Natural killer cell treated with Interleukin-12 subunit alpha and Interleukin-12 subunit beta and Interleukin-15 and Interleukin-18, amount 100 ng/mL, for 72 hours (primary cell): ENCODE data around the gene OXSR1. TPM values are rescaled to one million over a fixed set of nuclear protein-coding genes. Genes with fewer than 3 reads are reported as not detected.
A peak's percentile ranks its signal among the peaks of the same experiment; 100 is the strongest.

Experiments
- ATAC-seq, 2 donors: fragments of 150-1000 bp; cut with Tn5 transposase in 1 of 2; sonication (Bioruptor Pico), chemical (Tn5 transposase) in 1 of 2; 2 replicates each; pipeline ENCODE4 v1.10.0; 2021
- DNase-seq: peaks from one replicate; pipeline ENCODE4 v3.0.0; 2022; ENCODE audit warnings: low spot score
- H3K27ac Mint-ChIP-seq, 2 donors: 1 replicate in 1 of 2; 2 replicates in 1 of 2; pipeline ENCODE4 v1.8.0; 2022; ENCODE audit warnings: mixed read lengths in 2 of 2, mild to moderate bottlenecking in 1 of 2, moderate library complexity in 1 of 2
- H3K27me3 Mint-ChIP-seq, 2 donors: 1 replicate in 1 of 2; 2 replicates in 1 of 2; pipeline ENCODE4 v1.8.0; 2022; ENCODE audit warnings: mixed read lengths in 2 of 2
- H3K36me3 Mint-ChIP-seq: one replicate; pipeline ENCODE4 v1.8.0; 2022; ENCODE audit warnings: mixed read lengths
- H3K4me1 Mint-ChIP-seq, 2 donors: 1 replicate in 1 of 2; 2 replicates in 1 of 2; pipeline ENCODE4 v1.8.0; 2022; ENCODE audit warnings: low read depth in 2 of 2, mixed read lengths in 2 of 2, mild to moderate bottlenecking in 1 of 2
- H3K4me3 Mint-ChIP-seq: one replicate; pipeline ENCODE4 v1.8.0; 2022; ENCODE audit warnings: mixed read lengths
- H3K9me3 Mint-ChIP-seq: 2 replicates; pipeline ENCODE4 v1.8.0; 2022; ENCODE audit warnings: mixed read lengths
- total RNA-seq, 2 donors: library from RNA; stranded (reverse); gene quantifications; one replicate each; pipeline ENCODE4 v1.2.3, GENCODE V29; 2022

Gene OXSR1
- total RNA-seq, 2 donors from 2014 or later, result 59.9 to 66.8 TPM

DNA sequence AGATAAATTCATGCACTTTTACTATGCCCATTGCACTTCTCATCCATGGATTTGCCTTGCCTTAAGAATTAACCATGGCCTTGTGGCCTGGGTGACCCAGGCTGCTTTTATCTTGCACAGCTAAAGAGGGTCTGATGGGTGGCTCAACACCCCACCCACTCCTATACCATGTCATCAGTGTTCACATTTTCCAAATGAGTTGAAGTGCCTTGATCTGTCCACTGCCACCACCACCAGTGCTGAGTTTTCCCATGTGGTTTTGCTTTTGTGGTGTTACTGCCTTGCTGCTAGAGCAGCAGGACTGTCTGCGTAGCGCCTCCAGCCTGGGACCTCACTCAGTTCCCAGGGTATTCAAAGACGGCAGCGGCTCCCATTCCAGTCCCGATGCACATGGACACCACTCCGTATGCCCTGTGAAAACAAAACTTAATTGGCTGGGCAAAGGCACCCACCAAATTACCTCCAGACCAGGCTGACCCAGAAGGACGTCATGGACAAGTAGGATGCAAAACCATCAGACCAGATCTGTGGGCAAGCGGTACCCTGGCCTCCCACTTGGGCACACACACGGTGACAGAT, 42.5 kb upstream of the OXSR1 start:
- no peak overlapping the region for H3K27ac Mint-ChIP-seq
- DNase-seq (no peak), ATAC-seq (no peak)
- peaks cover 0 to 12% of the 10 kb centered on the region in 2 donors for H3K4me1 Mint-ChIP-seq
- H3K27me3 Mint-ChIP-seq, result no peaks in the 10 kb centered on the region
- H3K36me3 Mint-ChIP-seq, result no peaks in the 10 kb centered on the region
- H3K9me3 Mint-ChIP-seq, result no peaks in the 10 kb centered on the region
- H3K4me3 Mint-ChIP-seq, result no peak overlapping the region

DNA sequence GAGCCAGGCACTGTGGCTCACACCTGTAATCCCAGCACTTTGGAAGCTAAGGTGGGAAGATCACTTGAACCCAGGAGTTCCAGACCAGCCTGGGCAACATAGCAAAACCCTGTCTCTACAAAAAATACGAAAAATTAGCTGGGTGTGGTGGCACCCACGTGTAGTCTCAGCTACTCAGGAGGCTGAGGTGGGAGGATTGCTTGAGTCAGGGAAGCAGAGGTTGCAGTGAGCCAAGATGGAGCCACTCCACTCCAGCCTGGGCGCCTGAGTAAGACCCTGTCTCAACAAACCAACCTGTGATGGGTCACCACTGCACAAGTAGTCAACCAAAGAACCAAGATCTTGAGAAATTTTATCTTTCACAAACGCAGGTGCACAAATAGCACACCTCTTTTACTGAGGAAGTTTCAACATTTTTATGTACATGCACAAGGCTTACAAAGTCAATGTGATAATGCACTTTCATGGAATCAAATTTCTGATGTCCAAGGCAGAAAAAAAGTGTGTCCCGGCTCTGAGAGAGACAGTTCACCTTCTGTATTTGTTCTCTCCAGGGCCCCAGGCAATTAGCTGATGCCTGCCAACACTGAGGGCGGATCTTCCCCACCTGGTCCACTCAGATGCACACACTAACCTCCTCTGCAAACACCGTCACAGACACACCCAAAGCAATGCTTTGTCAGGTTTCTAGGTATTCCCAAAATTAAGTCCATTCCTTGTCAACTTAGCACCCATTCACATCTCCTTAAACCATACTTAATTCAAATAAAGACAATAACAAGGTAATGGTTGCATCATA, 40.8 kb upstream of the OXSR1 start:
- Mint-ChIP-seq H3K4me1 (peaks cover 0 to 9% of the 10 kb centered on the region in 2 donors), H3K27me3 (no peaks in the 10 kb centered on the region), H3K4me3 (no peak overlapping the region), H3K9me3 (no peaks in the 10 kb centered on the region), H3K27ac (no peak overlapping the region), H3K36me3 (no peaks in the 10 kb centered on the region)
- DNase-seq (no peak), ATAC-seq (no peak)

DNA sequence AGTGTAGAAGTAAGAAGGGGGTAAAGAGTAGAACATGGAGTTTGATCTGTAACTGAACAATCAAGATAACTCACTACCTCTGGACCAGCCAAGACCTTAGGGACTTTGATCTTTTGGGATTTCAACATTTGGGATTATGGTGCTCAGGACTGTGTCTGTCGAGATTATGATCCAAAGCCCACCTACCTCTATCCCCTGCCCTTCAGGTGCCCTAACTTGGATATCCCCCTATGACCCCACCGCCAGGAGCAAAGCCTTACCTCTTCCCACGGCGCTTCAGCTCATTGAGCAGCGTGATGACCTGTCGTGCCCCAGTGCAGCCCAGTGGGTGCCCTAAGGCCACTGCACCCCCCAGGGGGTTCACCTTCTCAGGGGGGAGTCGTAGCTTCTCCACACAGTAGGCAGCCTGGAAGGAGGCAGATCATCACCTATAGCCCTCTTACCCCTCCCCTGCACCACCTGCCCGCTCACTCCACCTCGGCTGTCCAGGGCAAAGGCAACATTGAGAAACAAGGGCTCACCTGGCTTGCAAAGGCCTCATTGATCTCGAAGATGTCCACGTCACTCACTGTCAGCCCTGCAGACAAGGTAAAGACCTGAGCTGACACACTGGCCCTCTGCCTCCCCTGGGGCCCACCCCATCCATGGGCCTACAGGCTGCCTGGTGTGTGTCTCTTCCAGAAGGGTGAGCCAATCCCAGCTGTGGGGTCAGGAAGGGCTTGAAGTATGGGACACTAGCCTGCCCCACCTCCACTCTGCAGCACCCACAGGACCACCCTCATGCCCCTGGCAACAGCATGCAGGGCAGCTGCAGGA, 39.8 kb upstream of the OXSR1 start:
- Mint-ChIP-seq H3K4me1 (peaks cover 4 to 15% of the 10 kb centered on the region in 2 donors), H3K27me3 (no peaks in the 10 kb centered on the region), H3K4me3 (no peak overlapping the region), H3K9me3 (no peaks in the 10 kb centered on the region), H3K27ac (no peak overlapping the region), H3K36me3 (peaks cover 4% of the 10 kb centered on the region)
- DNase-seq (no peak), ATAC-seq (no peak)

DNA sequence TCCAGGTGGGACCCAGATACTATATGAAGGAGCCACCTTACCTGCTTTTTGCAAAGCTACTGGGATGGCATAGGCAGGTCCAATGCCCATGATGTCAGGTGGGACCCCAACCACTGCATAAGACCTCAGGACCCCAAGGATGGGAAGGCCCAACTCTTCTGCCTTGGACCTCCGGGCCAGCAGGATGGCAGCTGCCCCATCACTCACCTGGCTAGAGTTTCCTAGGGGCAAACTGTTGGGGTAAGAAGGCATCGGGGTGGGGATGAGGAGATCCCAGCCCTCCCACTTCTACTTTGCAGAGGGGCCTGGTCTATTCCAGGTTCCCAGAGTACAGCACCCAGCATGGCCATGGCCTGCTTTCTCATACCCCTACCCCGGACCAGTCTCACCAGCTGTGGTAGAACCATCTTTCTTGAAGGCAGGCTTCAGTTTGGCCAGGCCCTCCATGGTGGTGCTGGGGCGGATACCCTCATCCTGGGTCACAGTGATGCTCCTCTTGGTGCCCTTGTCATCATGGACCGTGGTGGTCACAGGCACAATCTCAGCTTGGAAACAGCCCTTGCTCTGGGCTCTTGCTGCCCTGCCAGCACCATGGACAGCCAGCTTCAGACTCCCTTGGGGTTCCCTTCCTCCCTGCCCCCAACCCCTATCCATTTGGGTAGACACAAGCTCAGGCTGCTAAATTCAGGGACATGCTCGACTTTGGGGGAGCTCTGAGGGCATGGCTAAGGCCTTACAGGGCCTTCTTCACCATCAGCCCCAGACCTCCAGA, 39.0 kb upstream of the OXSR1 start:
- peaks cover 7% of the 10 kb centered on the region for H3K36me3 Mint-ChIP-seq
- H3K4me3 Mint-ChIP-seq, result no peak overlapping the region

DNA sequence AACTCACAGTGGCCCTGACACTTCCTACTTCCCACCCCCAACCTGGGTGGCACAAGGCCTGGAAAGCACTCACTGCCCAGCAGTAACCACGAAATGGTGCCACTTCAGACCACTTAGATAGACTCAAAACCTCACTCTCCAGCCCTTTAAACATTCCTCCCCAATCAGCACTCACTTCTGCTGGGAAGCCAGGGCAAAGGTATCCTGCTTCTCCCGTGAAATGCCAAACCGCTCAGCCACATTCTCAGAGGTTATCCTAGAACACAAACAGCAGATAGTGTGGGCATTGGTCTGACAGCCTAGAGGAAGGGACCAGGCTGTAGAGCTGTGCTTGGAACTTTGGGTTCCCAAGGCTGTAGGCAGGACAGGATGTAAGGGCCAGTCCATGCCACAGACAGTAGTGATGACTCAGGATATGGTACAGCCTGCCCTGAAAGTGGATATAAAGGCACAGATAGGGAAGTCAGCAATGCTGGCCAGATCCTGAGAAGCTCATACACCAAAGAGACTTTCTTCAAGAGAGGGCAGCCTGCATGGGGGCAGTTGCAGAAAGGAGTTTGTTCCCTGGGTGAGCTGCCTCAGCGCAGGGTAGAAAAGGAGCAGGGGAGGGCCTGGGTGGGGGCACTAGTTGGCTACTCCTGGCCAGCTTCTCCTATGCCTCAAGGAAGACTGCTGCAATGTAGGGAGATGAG, 37.6 kb upstream of the OXSR1 start:
- DNase-seq (no peak), ATAC-seq (no peak)
- no peaks in the 10 kb centered on the region for H3K9me3 Mint-ChIP-seq
- H3K36me3 Mint-ChIP-seq, result peaks cover 7% of the 10 kb centered on the region
- H3K27ac Mint-ChIP-seq, result peak overlapping the region in 1 of 2 donors; percentile 33
- peaks cover 8 to 14% of the 10 kb centered on the region in 2 donors for H3K4me1 Mint-ChIP-seq
- no peaks in the 10 kb centered on the region for H3K27me3 Mint-ChIP-seq
- no peak overlapping the region for H3K4me3 Mint-ChIP-seq

More for the DNA sequence above, 39.0 kb upstream of the OXSR1 start:
- Mint-ChIP-seq H3K27me3 (no peaks in the 10 kb centered on the region), H3K4me1 (peaks cover 8 to 13% of the 10 kb centered on the region in 2 donors), H3K27ac (no peak overlapping the region), H3K9me3 (no peaks in the 10 kb centered on the region)
- ATAC-seq (no peak), DNase-seq (no peak)

DNA sequence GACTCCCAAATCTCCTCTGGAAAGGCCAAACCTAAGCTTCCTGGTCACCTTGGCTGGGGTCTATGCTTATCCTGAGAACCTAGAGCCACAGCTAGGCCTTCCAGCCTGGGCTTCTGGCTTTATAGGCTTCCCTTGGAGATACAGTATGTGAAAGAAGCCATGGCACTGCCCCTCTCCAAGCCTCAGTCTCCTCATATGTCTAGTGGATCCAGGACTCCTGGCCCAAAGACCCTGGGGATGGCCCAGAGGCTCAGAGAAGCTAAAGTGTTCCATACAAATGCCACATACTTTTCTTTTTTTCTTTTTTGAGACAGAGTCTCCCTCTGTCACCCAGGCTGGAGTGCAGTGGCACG, 37.1 kb upstream of the OXSR1 start:
- Mint-ChIP-seq H3K27ac (no peak overlapping the region), H3K36me3 (peaks cover 7% of the 10 kb centered on the region), H3K4me1 (peaks cover 8 to 17% of the 10 kb centered on the region in 2 donors), H3K27me3 (no peaks in the 10 kb centered on the region), H3K4me3 (no peak overlapping the region), H3K9me3 (no peaks in the 10 kb centered on the region)
- DNase-seq (no peak), ATAC-seq (no peak)

DNA sequence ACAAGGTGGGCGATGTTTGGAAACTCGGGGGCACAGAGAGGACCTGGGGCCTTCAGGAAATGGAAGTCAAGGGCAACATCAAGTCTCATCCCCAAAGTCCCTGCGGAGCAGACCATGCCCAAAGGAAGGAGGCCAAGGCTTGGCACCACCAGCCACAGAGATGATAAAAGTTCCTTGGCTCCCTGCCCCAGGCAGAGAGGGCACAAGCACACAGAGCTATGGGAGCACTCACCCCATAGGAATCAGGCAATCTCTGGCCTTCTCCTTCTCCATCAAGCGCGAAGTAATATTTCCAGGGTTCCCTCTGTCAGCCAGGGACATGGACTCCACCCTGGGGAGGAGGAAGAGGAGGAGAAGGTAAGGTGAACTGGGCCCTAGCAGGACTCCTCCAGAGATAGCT, 36.3 kb upstream of the OXSR1 start:
- DNase-seq (no peak), ATAC-seq (no peak)
- Mint-ChIP-seq H3K36me3 (peaks cover 8% of the 10 kb centered on the region), H3K9me3 (no peaks in the 10 kb centered on the region), H3K4me1 (peaks cover 9 to 17% of the 10 kb centered on the region in 2 donors), H3K27ac (peak overlapping the region in 1 of 2 donors; percentile 78), H3K27me3 (no peaks in the 10 kb centered on the region), H3K4me3 (no peak overlapping the region)

DNA sequence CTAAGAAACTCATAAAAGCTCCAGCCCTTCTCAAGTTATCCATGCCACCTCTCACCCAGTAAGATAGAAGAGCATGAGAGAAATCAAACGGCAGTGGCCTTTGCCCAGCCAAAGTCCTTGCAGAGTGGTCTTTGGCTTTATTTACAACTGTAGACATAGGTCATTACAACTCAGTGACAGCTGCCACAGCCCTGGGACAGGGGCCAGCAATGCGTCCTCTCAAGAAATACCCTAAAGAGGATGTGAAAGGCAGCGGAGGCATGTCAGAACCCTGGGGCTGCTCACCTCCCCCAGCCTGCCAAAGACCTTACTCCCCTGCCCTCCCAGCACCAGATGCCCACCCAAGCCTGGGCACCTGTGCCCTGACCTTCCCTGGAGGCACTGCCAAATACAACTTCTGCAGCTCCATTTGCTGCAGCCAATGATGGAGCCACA, 34.7 kb upstream of the OXSR1 start:
- no peak for ATAC-seq
- Mint-ChIP-seq H3K4me3 (no peak overlapping the region), H3K27me3 (no peaks in the 10 kb centered on the region), H3K9me3 (no peaks in the 10 kb centered on the region), H3K36me3 (peaks cover 12% of the 10 kb centered on the region), H3K27ac (peak overlapping the region in 1 of 2 donors; percentile 27), H3K4me1 (peaks cover 22 to 28% of the 10 kb centered on the region in 2 donors)
- no peak for DNase-seq

DNA sequence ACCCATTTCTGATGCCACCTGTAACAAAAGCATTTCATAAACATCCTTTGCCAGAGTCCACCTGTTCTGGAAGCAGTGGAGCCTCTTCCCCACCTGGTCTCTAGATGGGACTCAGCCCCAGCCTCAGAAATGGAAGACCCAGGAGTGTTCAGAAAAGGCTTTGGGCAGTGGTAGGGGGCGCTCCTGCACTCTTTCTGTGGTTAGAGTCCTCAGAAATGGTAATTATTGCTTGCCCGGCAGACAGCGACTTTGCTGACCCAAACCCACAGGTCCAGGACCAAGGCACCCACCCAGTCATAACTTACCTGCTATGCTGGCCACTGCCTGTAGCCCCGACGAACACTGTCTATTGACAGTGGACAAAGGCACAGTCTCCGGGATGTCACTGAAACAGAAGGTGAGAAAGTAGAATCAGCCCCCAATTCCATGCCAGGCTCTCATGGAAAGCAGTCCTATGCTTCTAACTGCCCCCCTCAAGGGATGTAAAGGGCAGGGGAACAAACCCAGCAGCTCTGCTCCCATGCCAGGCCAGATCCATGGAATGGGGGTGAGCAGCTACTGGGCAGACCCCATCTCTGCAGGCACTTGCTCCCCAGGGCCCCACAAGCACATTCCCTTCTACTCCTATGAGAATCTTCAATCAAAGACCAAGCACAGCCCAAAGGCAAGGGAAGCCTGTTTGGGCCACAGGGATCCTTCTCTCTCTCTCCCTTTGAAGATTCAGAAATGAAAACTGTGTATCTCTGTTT, 33.5 kb upstream of the OXSR1 start:
- no peak for DNase-seq
- Mint-ChIP-seq H3K36me3 (peaks cover 12% of the 10 kb centered on the region), H3K9me3 (no peaks in the 10 kb centered on the region), H3K4me1 (peaks cover 30 to 32% of the 10 kb centered on the region in 2 donors), H3K4me3 (no peak overlapping the region), H3K27me3 (no peaks in the 10 kb centered on the region), H3K27ac (no peak overlapping the region)
- ATAC-seq, result no peak

DNA sequence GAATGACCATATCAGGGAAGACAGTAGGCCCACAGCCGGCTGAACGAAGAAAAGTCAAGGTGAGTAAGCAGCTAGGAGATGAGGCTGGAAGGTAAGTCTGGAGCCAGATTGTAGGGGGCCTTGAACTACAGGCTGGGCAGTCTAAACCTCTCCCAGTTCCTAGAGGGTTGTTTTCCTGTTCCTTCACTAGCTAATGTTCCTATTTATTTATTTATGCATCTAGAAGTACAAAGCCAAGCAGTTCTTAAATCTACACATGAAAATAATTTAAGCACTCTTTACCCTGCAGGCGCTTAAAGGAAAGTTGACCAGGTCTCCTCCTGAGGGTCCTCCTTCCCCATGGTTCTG, 32.2 kb upstream of the OXSR1 start:
- Mint-ChIP-seq H3K36me3 (peaks cover 12% of the 10 kb centered on the region), H3K4me3 (no peak overlapping the region), H3K27ac (no peak overlapping the region), H3K4me1 (peaks cover 43 to 44% of the 10 kb centered on the region in 2 donors), H3K27me3 (no peaks in the 10 kb centered on the region), H3K9me3 (no peaks in the 10 kb centered on the region)
- ATAC-seq (no peak), DNase-seq (no peak)

DNA sequence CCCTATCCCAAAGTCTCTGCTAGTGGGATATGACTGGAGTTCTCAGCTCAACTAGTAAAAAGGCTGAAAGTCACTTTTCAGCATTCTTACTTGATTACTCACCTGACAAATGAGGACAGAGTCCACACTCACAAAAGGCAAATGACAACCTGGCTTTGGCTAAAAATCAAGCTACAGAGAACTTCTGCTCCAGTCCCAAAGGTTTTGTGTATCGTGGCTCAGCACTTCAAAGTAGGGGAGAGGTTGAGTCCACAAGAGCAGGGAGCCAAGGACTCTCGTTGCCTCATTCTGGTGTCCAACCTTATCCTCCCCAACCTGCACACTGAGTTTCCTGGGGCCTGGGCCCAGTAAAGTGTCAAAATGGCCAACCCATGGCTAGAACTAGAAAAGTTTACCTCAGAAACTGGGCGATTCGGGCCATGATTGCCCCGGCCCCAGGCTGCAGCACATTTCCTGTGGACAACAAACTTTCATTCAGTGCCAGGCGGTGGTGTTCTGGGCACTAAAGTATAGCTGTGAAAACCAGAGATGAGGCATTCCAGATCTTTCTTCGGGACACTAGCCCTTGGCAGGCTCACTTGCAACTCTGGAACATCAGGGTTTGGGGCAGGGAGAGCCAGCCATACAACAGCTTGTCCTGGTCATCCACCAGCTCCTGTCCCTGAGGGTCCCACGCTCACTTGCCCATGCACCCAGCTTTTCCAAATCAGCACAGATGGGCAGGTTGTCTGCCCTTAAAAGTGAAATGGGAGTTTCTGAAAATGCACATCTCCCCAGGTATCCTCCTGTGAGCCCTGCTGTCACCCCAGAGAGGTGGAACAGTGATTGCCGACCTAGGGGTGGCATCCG, 31.6 kb upstream of the OXSR1 start:
- H3K36me3 Mint-ChIP-seq, result peaks cover 12% of the 10 kb centered on the region
- no peak for ATAC-seq
- H3K9me3 Mint-ChIP-seq, result no peaks in the 10 kb centered on the region

More for the DNA sequence above, 31.6 kb upstream of the OXSR1 start:
- no peaks in the 10 kb centered on the region for H3K27me3 Mint-ChIP-seq
- peaks cover 47% of the 10 kb centered on the region in 2 donors for H3K4me1 Mint-ChIP-seq
- no peak for DNase-seq
- no peak overlapping the region for H3K27ac Mint-ChIP-seq
- no peak overlapping the region for H3K4me3 Mint-ChIP-seq
